B cell (primary cell): ENCODE data around the gene CLEC2B. TPM values are rescaled to one million over a fixed set of nuclear protein-coding genes. Genes with fewer than 3 reads are reported as not detected.
"Not testable (repeated sequence)": the region's sequence is repeated elsewhere in the genome, so short reads cannot be mapped to it uniquely, and the experiment has no call there.

ENCODE experiments used
- ATAC-seq: fragments of 200-7000 bp; cut with Tn5 transposase; one replicate; pipeline ENCODE4 v1.10.0; 2021; ENCODE audit warnings: low read depth, mild to moderate bottlenecking, moderate number of reproducible peaks, moderate library complexity
- CTCF ChIA-PET: fragments of 350-600 bp; sonication (Branson Sonifier 250); formaldehyde crosslinking; loops from one replicate; lab custom pipeline; 2021; ENCODE audit warnings: antibody characterized with exemption, inconsistent platforms; lab: Charles Lee
- POLR2A ChIA-PET: fragments of 350-600 bp; sonication (Branson Sonifier 250); formaldehyde crosslinking; loops from one replicate; lab custom pipeline; 2021; ENCODE audit warnings: antibody characterized with exemption; lab: Charles Lee
- DNase-seq: peaks from one replicate; pipeline ENCODE4 v3.0.0; 2013
- H2AFZ ChIP-seq: 2 replicates; pipeline ENCODE4 v1.6.1; 2012; ENCODE audit warnings: mild to moderate bottlenecking, low read depth, low read length; ENCODE audit not compliant: insufficient read depth, poor library complexity, severe bottlenecking
- H3K27ac ChIP-seq, 2 donors: 1 replicate in 1 of 2; 2 replicates in 1 of 2; pipeline ENCODE4 v1.5.1; 2012 to 2013; ENCODE audit warnings: low read length in 2 of 2, mild to moderate bottlenecking in 2 of 2, moderate library complexity in 1 of 2
- H3K27me3 ChIP-seq, 4 experiments: fragments of 200-600 bp in 1 of 4; sonication (generic) in 1 of 4; replicated peaks in 1 of 4; 1 replicate in 2 of 4; 2 replicates in 2 of 4; pipeline versions ENCODE4 v1.6.1 to v1.7.0; 2013 to 2016; ENCODE audit warnings: low read length in 3 of 4, mild to moderate bottlenecking in 2 of 4, mixed read lengths in 1 of 4, moderate library complexity in 1 of 4; ENCODE audit not compliant: insufficient read depth in 4 of 4, control insufficient read depth in 3 of 4; ENCODE audit errors: control extremely low read depth in 1 of 4
- H3K36me3 ChIP-seq, 2 experiments: replicated peaks in 1 of 2; 1 replicate in 1 of 2; 2 replicates in 1 of 2; pipeline versions ENCODE4 v1.6.1 to v1.7.1; 2013; ENCODE audit warnings: low read length in 1 of 2; ENCODE audit not compliant: insufficient read depth in 2 of 2, control insufficient read depth in 1 of 2; ENCODE audit errors: control extremely low read depth in 1 of 2, extremely low read depth in 1 of 2
- H3K4me1 ChIP-seq, 2 donors: fragments of 200-600 bp in 1 of 2; sonication (generic) in 1 of 2; 1 replicate in 1 of 2; 2 replicates in 1 of 2; pipeline versions ENCODE4 v1.5.1 to v1.6.1; 2013 to 2017; ENCODE audit warnings: low read length in 2 of 2; ENCODE audit not compliant: control insufficient read depth in 2 of 2, insufficient read depth in 2 of 2
- H3K4me2 ChIP-seq: replicated peaks from 2 replicates; pipeline ENCODE3; 2012; ENCODE audit warnings: mild to moderate bottlenecking, low read depth, low read length; ENCODE audit not compliant: poor library complexity, severe bottlenecking
- H3K4me3 ChIP-seq, 5 experiments: fragments of 200-600 bp in 1 of 5; sonication (generic) in 1 of 5; 1 replicate in 3 of 5; 2 replicates in 2 of 5; pipeline versions ENCODE4 v1.5.1 to v1.7.0; 2011 to 2016; ENCODE audit warnings: low read length in 4 of 5, mild to moderate bottlenecking in 4 of 5, low read depth in 2 of 5, control low read depth in 1 of 5, moderate library complexity in 1 of 5; ENCODE audit not compliant: insufficient read depth in 1 of 5; ENCODE audit errors: control extremely low read depth in 1 of 5, extremely low read depth in 1 of 5
- H3K79me2 ChIP-seq: fragments of 200-600 bp; sonication (generic); one replicate; pipeline ENCODE4 v1.6.0; 2016; ENCODE audit warnings: low read length; ENCODE audit not compliant: control insufficient read depth, insufficient read depth
- H3K9ac ChIP-seq: fragments of 200-600 bp; sonication (generic); 2 replicates; pipeline ENCODE4 v1.6.1; 2017; ENCODE audit warnings: mild to moderate bottlenecking, low read length, moderate library complexity
- H3K9me3 ChIP-seq, 3 donors: one replicate each; pipeline versions ENCODE4 v1.6.1 to v1.7.1; 2013; ENCODE audit warnings: low read length in 2 of 3; ENCODE audit not compliant: control insufficient read depth in 2 of 3, insufficient read depth in 1 of 3; ENCODE audit errors: control extremely low read depth in 1 of 3
- H4K20me1 ChIP-seq: 2 replicates; pipeline ENCODE4 v1.6.0; 2012; ENCODE audit warnings: mild to moderate bottlenecking, low read length; ENCODE audit not compliant: insufficient read depth, control insufficient read depth, poor library complexity, severe bottlenecking
- H3K27ac Mint-ChIP-seq: one replicate; pipeline ENCODE4 v1.8.0; 2021; ENCODE audit warnings: mixed read lengths
- H3K27me3 Mint-ChIP-seq: one replicate; pipeline ENCODE4 v1.8.0; 2021; ENCODE audit warnings: mixed read lengths
- H3K4me1 Mint-ChIP-seq: one replicate; pipeline ENCODE4 v1.8.0; 2021; ENCODE audit warnings: mixed read lengths
- H3K4me3 Mint-ChIP-seq: one replicate; pipeline ENCODE4 v1.8.0; 2021; ENCODE audit warnings: mixed read lengths
- H3K9me3 Mint-ChIP-seq: one replicate; pipeline ENCODE4 v1.8.0; 2022; ENCODE audit warnings: mixed read lengths; ENCODE audit not compliant: insufficient read depth
- CTCF ChIP-seq: fragments of 200-600 bp; IDR thresholded peaks from one replicate; pipeline ENCODE4 v1.8.0; 2022; ENCODE audit warnings: antibody characterized with exemption, mild to moderate bottlenecking
- EZH2 ChIP-seq: IDR thresholded peaks from 2 replicates; pipeline ENCODE4 v1.6.1; 2012; ENCODE audit warnings: borderline replicate concordance, low read depth, mild to moderate bottlenecking, moderate library complexity, low read length; ENCODE audit not compliant: insufficient read depth, poor library complexity, severe bottlenecking
- WGBS: methylation state at CpG from one replicate; pipeline ENCODE4 v1.1.5; 2013; ENCODE audit warnings: missing lambda C conversion rate; ENCODE audit not compliant: insufficient coverage; 5-methylcytosine and 5-hydroxymethylcytosine counted together
- intact Hi-C: fragments of 100-400 bp; cut with micrococcal nuclease; formaldehyde crosslinking; loops from one replicate; pipeline ENCODE4 v1.10.0; 2022
- polyA plus RNA-seq: library from polyadenylated mRNA; depleted of rRNA; stranded (reverse); fragments of >200 nt; gene quantifications from 2 replicates; pipeline ENCODE4 v1.2.3, GENCODE V29; 2012
- total RNA-seq, 2 donors: library from RNA; stranded (reverse); fragments of 120-200 nt in 1 of 2; gene quantifications; 1 replicate in 1 of 2; 2 replicates in 1 of 2; pipeline versions ENCODE4 v1.2.3 to v1.2.4, GENCODE V29; 2013 to 2022

The CLEC2B gene
- total and polyA plus RNA-seq, 2 donors (not counting 1 experiment from before 2014, with no cell fraction given): 31.6 to 58.2 TPM

- no peak overlapping the region for H3K4me3 Mint-ChIP-seq
- TF ChIP-seq EZH2 (no peak), CTCF (no peak)
Measured at GRCh38 chr12:9880532-9881078, 11.5 kb upstream of the CLEC2B start.

GRCh38 chr12:9876120-9876519, 7.0 kb upstream of the CLEC2B start:
- ATAC-seq, H3K36me3 ChIP-seq, H3K4me3 ChIP-seq, H3K79me2 ChIP-seq, H2AFZ ChIP-seq, POLR2A ChIA-PET, H3K27ac ChIP-seq, H3K9me3 ChIP-seq, H3K4me2 ChIP-seq, H3K9me3 Mint-ChIP-seq, H4K20me1 ChIP-seq, H3K27me3 ChIP-seq, H3K27me3 Mint-ChIP-seq, DNase-seq, H3K9ac ChIP-seq, H3K4me3 Mint-ChIP-seq, CTCF ChIA-PET, intact Hi-C loops, H3K27ac Mint-ChIP-seq: not testable (repeated sequence)
- peaks cover 16% of the 10 kb centered on the region for H3K4me1 Mint-ChIP-seq
- WGBS: 99% methylated on average over 26 of the region's 26 CpGs
- peaks cover 9 to 10% of the 10 kb centered on the region in 2 donors for H3K4me1 ChIP-seq

More at GRCh38 chr12:9880532-9881078, 11.5 kb upstream of the CLEC2B start:
- no peak overlapping the region for H2AFZ ChIP-seq
- ATAC-seq: no peak
- no peaks in the 10 kb centered on the region for H3K79me2 ChIP-seq
- H3K36me3 ChIP-seq: no peaks in the 10 kb centered on the region
- Mint-ChIP-seq H3K27ac (no peak overlapping the region), H3K4me1 (peaks cover 6% of the 10 kb centered on the region), H3K9me3 (no peaks in the 10 kb centered on the region), H3K27me3 (peaks cover 5% of the 10 kb centered on the region)
- no peak overlapping the region for H3K4me3 ChIP-seq
- peaks cover 0 to 8% of the 10 kb centered on the region in 2 donors for H3K4me1 ChIP-seq
- no peak overlapping the region for H3K27ac ChIP-seq
- POLR2A ChIA-PET: interaction anchor here (0.7 kb wide), 1 partner anchor 16 kb away, joined by 5 read pairs; no protein-coding TSS in a partner anchor
- H3K4me2 ChIP-seq: no peak overlapping the region
- intact Hi-C loops: no loop called here
- H3K9me3 ChIP-seq: no peaks in the 10 kb centered on the region
- DNase-seq: no peak
- WGBS: 100% methylated on average over 4 of the region's 4 CpGs
- H4K20me1 ChIP-seq: no peaks in the 10 kb centered on the region
- CTCF ChIA-PET: no interaction called here
- no peak overlapping the region for H3K9ac ChIP-seq
- H3K27me3 ChIP-seq: no peaks in the 10 kb centered on the region
